Activated naive CD4-positive, alpha-beta T cell treated with anti-CD3 and anti-CD28 coated beads, Interleukin-2, amount 10 ng/mL, durations not matched to agents 7 days and 5 days (primary cell): ENCODE data around the gene DOCK2.
"Not testable (repeated sequence)": the region's sequence is repeated elsewhere in the genome, so short reads cannot be mapped to it uniquely, and the experiment has no call there.

Experiments
- CTCF ChIA-PET: fragments of 350-600 bp; sonication (Branson Sonifier 250); formaldehyde crosslinking; loops from one replicate; lab custom pipeline; 2021; ENCODE audit warnings: antibody characterized with exemption; lab: Charles Lee
- DNase-seq: peaks from one replicate; pipeline ENCODE4 v3.0.0-alpha.2; 2020
- H3K27ac Mint-ChIP-seq: one replicate; pipeline ENCODE4 v1.8.0; 2021; ENCODE audit warnings: mild to moderate bottlenecking, moderate library complexity, mixed read lengths
- H3K27me3 Mint-ChIP-seq: one replicate; pipeline ENCODE4 v1.8.0; 2021; ENCODE audit warnings: mild to moderate bottlenecking, mixed read lengths
- H3K36me3 Mint-ChIP-seq: one replicate; pipeline ENCODE4 v1.8.0; 2021; ENCODE audit warnings: mixed read lengths
- H3K4me1 Mint-ChIP-seq: one replicate; pipeline ENCODE4 v1.8.0; 2021; ENCODE audit warnings: mixed read lengths
- H3K4me3 Mint-ChIP-seq: one replicate; pipeline ENCODE4 v1.8.0; 2021; ENCODE audit warnings: mild to moderate bottlenecking, moderate library complexity, mixed read lengths
- H3K9me3 Mint-ChIP-seq: one replicate; pipeline ENCODE4 v1.8.0; 2021; ENCODE audit warnings: mixed read lengths

Gene DOCK2

GRCh38 chr5:169751490-169751889 is 114.4 kb downstream of the DOCK2 start:
- peaks cover 8% of the 10 kb centered on the region for H3K4me1 Mint-ChIP-seq
- no peaks in the 10 kb centered on the region for H3K27me3 Mint-ChIP-seq
- no peak overlapping the region for H3K4me3 Mint-ChIP-seq
- peaks cover 60% of the 10 kb centered on the region for H3K36me3 Mint-ChIP-seq
- DNase-seq, result no peak
- CTCF ChIA-PET, result no interaction called here
- H3K27ac Mint-ChIP-seq, result no peak overlapping the region
- no peaks in the 10 kb centered on the region for H3K9me3 Mint-ChIP-seq

- CTCF ChIA-PET, H3K27ac Mint-ChIP-seq, H3K27me3 Mint-ChIP-seq, DNase-seq, H3K4me1 Mint-ChIP-seq, H3K9me3 Mint-ChIP-seq, H3K4me3 Mint-ChIP-seq: not testable (repeated sequence)
- peaks cover 54% of the 10 kb centered on the region for H3K36me3 Mint-ChIP-seq
Observed at GRCh38 chr5:169752566-169752965, 115.5 kb downstream of the DOCK2 start.

- Mint-ChIP-seq H3K27ac (no peak overlapping the region), H3K27me3 (no peaks in the 10 kb centered on the region), H3K4me1 (peaks cover 8% of the 10 kb centered on the region), H3K36me3 (peaks cover 53% of the 10 kb centered on the region), H3K9me3 (no peaks in the 10 kb centered on the region), H3K4me3 (no peak overlapping the region)
- no peak for DNase-seq
- CTCF ChIA-PET, result no interaction called here
Observed at GRCh38 chr5:169753795-169754194, 116.7 kb downstream of the DOCK2 start.

- Mint-ChIP-seq H3K27me3 (no peaks in the 10 kb centered on the region), H3K36me3 (peaks cover 47% of the 10 kb centered on the region), H3K27ac (no peak overlapping the region), H3K9me3 (no peaks in the 10 kb centered on the region), H3K4me3 (no peak overlapping the region), H3K4me1 (peaks cover 8% of the 10 kb centered on the region)
- CTCF ChIA-PET, result no interaction called here
- DNase-seq, result no peak
Observed at GRCh38 chr5:169754737-169755136, 117.7 kb downstream of the DOCK2 start.

- DNase-seq, result no peak
- peaks cover 39% of the 10 kb centered on the region for H3K36me3 Mint-ChIP-seq
- CTCF ChIA-PET, result no interaction called here
- no peaks in the 10 kb centered on the region for H3K9me3 Mint-ChIP-seq
- H3K27me3 Mint-ChIP-seq, result no peaks in the 10 kb centered on the region
- peaks cover 7% of the 10 kb centered on the region for H3K4me1 Mint-ChIP-seq
- no peak overlapping the region for H3K27ac Mint-ChIP-seq
- no peak overlapping the region for H3K4me3 Mint-ChIP-seq
Observed at GRCh38 chr5:169756071-169756765, 119.1 kb downstream of the DOCK2 start.

GRCh38 chr5:169757016-169757415 is 119.9 kb downstream of the DOCK2 start:
- Mint-ChIP-seq H3K36me3 (peaks cover 34% of the 10 kb centered on the region), H3K4me3 (no peak overlapping the region)
- DNase-seq, result no peak

GRCh38 chr5:169758886-169759285 is 121.8 kb downstream of the DOCK2 start:
- Mint-ChIP-seq H3K27me3 (no peaks in the 10 kb centered on the region), H3K27ac (peak overlapping the region; percentile 50), H3K4me1 (no peaks in the 10 kb centered on the region), H3K9me3 (no peaks in the 10 kb centered on the region), H3K36me3 (peaks cover 32% of the 10 kb centered on the region), H3K4me3 (no peak overlapping the region)
- CTCF ChIA-PET, result no interaction called here
- no peak for DNase-seq

More at GRCh38 chr5:169757016-169757415, 119.9 kb downstream of the DOCK2 start:
- H3K27me3 Mint-ChIP-seq, result no peaks in the 10 kb centered on the region
- no peaks in the 10 kb centered on the region for H3K9me3 Mint-ChIP-seq
- no peak overlapping the region for H3K27ac Mint-ChIP-seq
- CTCF ChIA-PET, result no interaction called here
- no peaks in the 10 kb centered on the region for H3K4me1 Mint-ChIP-seq

GRCh38 chr5:169760229-169760628 is 123.2 kb downstream of the DOCK2 start:
- Mint-ChIP-seq H3K9me3 (no peaks in the 10 kb centered on the region), H3K36me3 (peaks cover 43% of the 10 kb centered on the region), H3K4me1 (no peaks in the 10 kb centered on the region), H3K27me3 (no peaks in the 10 kb centered on the region), H3K4me3 (no peak overlapping the region), H3K27ac (no peak overlapping the region)
- CTCF ChIA-PET, result no interaction called here
- no peak for DNase-seq

- no peaks in the 10 kb centered on the region for H3K4me1 Mint-ChIP-seq
- CTCF ChIA-PET, result no interaction called here
- no peak overlapping the region for H3K4me3 Mint-ChIP-seq
- peak overlapping the region; percentile 65 for H3K27ac Mint-ChIP-seq
- H3K36me3 Mint-ChIP-seq, result peaks cover 55% of the 10 kb centered on the region
- DNase-seq, result no peak
- no peaks in the 10 kb centered on the region for H3K27me3 Mint-ChIP-seq
- no peaks in the 10 kb centered on the region for H3K9me3 Mint-ChIP-seq
Observed at GRCh38 chr5:169762338-169763095, 125.4 kb downstream of the DOCK2 start.

- no peaks in the 10 kb centered on the region for H3K4me1 Mint-ChIP-seq
- H3K4me3 Mint-ChIP-seq, result no peak overlapping the region
- no peaks in the 10 kb centered on the region for H3K9me3 Mint-ChIP-seq
- no peaks in the 10 kb centered on the region for H3K27me3 Mint-ChIP-seq
- no peak for DNase-seq
- H3K36me3 Mint-ChIP-seq, result peaks cover 53% of the 10 kb centered on the region
- CTCF ChIA-PET, result no interaction called here
- H3K27ac Mint-ChIP-seq, result no peak overlapping the region
Observed at GRCh38 chr5:169763376-169764017, 126.4 kb downstream of the DOCK2 start.

GRCh38 chr5:169764018-169764378 is 126.9 kb downstream of the DOCK2 start:
- no peaks in the 10 kb centered on the region for H3K9me3 Mint-ChIP-seq
- no peak overlapping the region for H3K27ac Mint-ChIP-seq
- no peaks in the 10 kb centered on the region for H3K27me3 Mint-ChIP-seq
- H3K36me3 Mint-ChIP-seq, result peaks cover 53% of the 10 kb centered on the region
- no peaks in the 10 kb centered on the region for H3K4me1 Mint-ChIP-seq
- H3K4me3 Mint-ChIP-seq, result no peak overlapping the region
- no peak for DNase-seq
- CTCF ChIA-PET, result no interaction called here

- Mint-ChIP-seq H3K9me3 (no peaks in the 10 kb centered on the region), H3K4me1 (peaks cover 5% of the 10 kb centered on the region), H3K4me3 (no peak overlapping the region), H3K27me3 (no peaks in the 10 kb centered on the region), H3K27ac (peak overlapping the region; percentile 0), H3K36me3 (peaks cover 55% of the 10 kb centered on the region)
- CTCF ChIA-PET, result no interaction called here
- no peak for DNase-seq
Observed at GRCh38 chr5:169765176-169765996, 128.3 kb downstream of the DOCK2 start.

GRCh38 chr5:169766943-169767342 is 129.9 kb downstream of the DOCK2 start:
- peaks cover 52% of the 10 kb centered on the region for H3K36me3 Mint-ChIP-seq
- H3K4me3 Mint-ChIP-seq, CTCF ChIA-PET, DNase-seq, H3K27me3 Mint-ChIP-seq, H3K9me3 Mint-ChIP-seq, H3K4me1 Mint-ChIP-seq, H3K27ac Mint-ChIP-seq: not testable (repeated sequence)

GRCh38 chr5:169767938-169768337 is 130.9 kb downstream of the DOCK2 start:
- Mint-ChIP-seq H3K9me3 (no peaks in the 10 kb centered on the region), H3K4me3 (no peak overlapping the region), H3K27ac (no peak overlapping the region), H3K27me3 (no peaks in the 10 kb centered on the region), H3K4me1 (peaks cover 5% of the 10 kb centered on the region), H3K36me3 (peaks cover 55% of the 10 kb centered on the region)
- CTCF ChIA-PET, result interaction anchor here (0.7 kb wide), 1 partner anchor 213 kb away, joined by 3 read pairs; no protein-coding TSS in a partner anchor
- DNase-seq, result no peak
